GM12878 (cell line): Measurements from ENCODE around the gene GPR39. TPM values are rescaled to one million over a fixed set of nuclear protein-coding genes. Genes with fewer than 3 reads are reported as not detected.

Experiments
- ATAC-seq: fragments of 200-7000 bp; cut with Tn5 transposase; 3 replicates; pipeline ENCODE4 v1.9.1; 2020; ENCODE audit warnings: mild to moderate bottlenecking, moderate library complexity
- BruUV-seq: library from RNA; stranded (reverse); fragments of 400-500 nt; replicated peaks from 2 replicates; lab custom pipeline; 2021; lab: Mats Ljungman, UMichigan
- CTCF ChIA-PET: fragments of 300-600 bp; sonication (Branson Sonifier 250); formaldehyde crosslinking; extraction: SDS; loops from one replicate; lab custom pipeline; 2021; ENCODE audit warnings: inconsistent platforms; lab: Yijun Ruan, JAX
- POLR2A ChIA-PET: fragments of 350-600 bp; formaldehyde crosslinking; extraction: SDS; loops from one replicate; lab custom pipeline; 2021; ENCODE audit warnings: inconsistent platforms; lab: Charles Lee
- RAD21 ChIA-PET: fragments of 300-600 bp; sonication (Branson Sonifier 250); formaldehyde crosslinking; loops from one replicate; lab custom pipeline; 2023; ENCODE audit warnings: antibody characterized with exemption; ENCODE audit not compliant: unreplicated experiment; lab: Charles Lee
- SMC1A ChIA-PET: fragments of 300-600 bp; sonication (Branson Sonifier 250); formaldehyde crosslinking; loops from one replicate; lab custom pipeline; 2023; ENCODE audit not compliant: unreplicated experiment, uncharacterized antibody; lab: Charles Lee
- DNase-seq: peaks from one replicate; pipeline ENCODE4 v3.0.0-alpha.2; 2011; ENCODE audit warnings: low read depth, low spot score
- FAIRE-seq: peaks from 3 replicates; lab custom pipeline; 2011; peaks lifted over from hg19 to GRCh38; lab: Jason Lieb, UNC
- H2AFZ ChIP-seq: 2 replicates; pipeline ENCODE4 v1.6.0; 2011; ENCODE audit warnings: low read depth, low read length, control low read depth; ENCODE audit not compliant: control insufficient read depth
- H3K27ac ChIP-seq: 2 replicates; pipeline ENCODE4 v1.5.1; 2011; ENCODE audit warnings: control low read depth; ENCODE audit not compliant: control insufficient read depth, insufficient read depth
- H3K27me3 ChIP-seq, 2 experiments: replicated peaks in 1 of 2; 2 replicates each; pipeline versions ENCODE4 v1.6.0 to v1.6.1; 2011; ENCODE audit warnings: low read length in 1 of 2; ENCODE audit not compliant: control insufficient read depth in 2 of 2, insufficient read depth in 2 of 2
- H3K36me3 ChIP-seq, 2 experiments: 2 replicates each; pipeline ENCODE4 v1.5.1; 2011; ENCODE audit warnings: low read length in 1 of 2; ENCODE audit not compliant: control insufficient read depth in 2 of 2, insufficient read depth in 2 of 2
- H3K4me1 ChIP-seq: 2 replicates; pipeline ENCODE4 v1.6.1; 2011; ENCODE audit warnings: mild to moderate bottlenecking, low read length, moderate library complexity, mixed read lengths; ENCODE audit not compliant: control insufficient read depth, insufficient read depth
- H3K4me2 ChIP-seq: 2 replicates; pipeline ENCODE4 v1.6.0; 2011; ENCODE audit warnings: control low read depth; ENCODE audit not compliant: control insufficient read depth, insufficient read depth
- H3K4me3 ChIP-seq: fragments of 200-600 bp; sonication (generic); 2 replicates; pipeline ENCODE4 v1.5.1; 2016
- H3K79me2 ChIP-seq: 2 replicates; pipeline ENCODE4 v1.6.0; 2011; ENCODE audit warnings: low read length; ENCODE audit not compliant: control insufficient read depth, insufficient read depth
- H3K9ac ChIP-seq: 2 replicates; pipeline ENCODE4 v1.8.0; 2011; ENCODE audit warnings: low read length, control low read depth, mixed read lengths; ENCODE audit not compliant: control insufficient read depth, insufficient read depth
- H3K9me3 ChIP-seq: replicated peaks from 3 replicates; pipeline ENCODE4 v1.5.1; 2011; ENCODE audit warnings: mild to moderate bottlenecking, low read length; ENCODE audit not compliant: control insufficient read depth, insufficient read depth
- H4K20me1 ChIP-seq: 2 replicates; pipeline ENCODE4 v1.6.0; 2011; ENCODE audit not compliant: control insufficient read depth, insufficient read depth
- ASH2L ChIP-seq: fragments of 300-600, 200-600 bp; sonication (generic); IDR thresholded peaks from 2 replicates; pipeline ENCODE4 v1.6.1; 2017; ENCODE audit warnings: low read depth, mild to moderate bottlenecking, borderline replicate concordance
- BACH1 ChIP-seq: fragments of 450-650 bp; IDR thresholded peaks from 2 replicates; pipeline ENCODE4 v1.6.1; 2017; ENCODE audit warnings: mild to moderate bottlenecking, borderline replicate concordance
- EP300 ChIP-seq, 2 experiments: fragments of 150-350 bp in 1 of 2; IDR thresholded peaks; 2 replicates each; pipeline ENCODE4 v1.6.1; 2011 to 2012; ENCODE audit warnings: low read depth in 2 of 2, low read length in 2 of 2, borderline replicate concordance in 1 of 2, improper control_type of control experiment in 1 of 2, inconsistent platforms in 1 of 2; ENCODE audit not compliant: control insufficient read depth in 1 of 2
- GABPA ChIP-seq: IDR thresholded peaks from 2 replicates; pipeline ENCODE4 v1.6.1; 2014; ENCODE audit warnings: antibody characterized with exemption, low read depth, mild to moderate bottlenecking, inconsistent platforms
- RAD51 ChIP-seq: fragments of 450-650 bp; IDR thresholded peaks from 2 replicates; pipeline ENCODE4 v1.6.1; 2016; ENCODE audit warnings: moderate library complexity, mild to moderate bottlenecking, inconsistent platforms
- RELA ChIP-seq: fragments of 450-650 bp; IDR thresholded peaks from 2 replicates; pipeline ENCODE4 v1.8.0; 2014; ENCODE audit warnings: borderline replicate concordance; ENCODE audit not compliant: partially characterized antibody
- SMAD5 ChIP-seq: IDR thresholded peaks from 2 replicates; pipeline ENCODE4 v1.6.1; 2016; ENCODE audit warnings: antibody characterized with exemption, low read depth
- TBL1XR1 ChIP-seq: IDR thresholded peaks from 2 replicates; pipeline ENCODE4 v1.6.1; 2012; ENCODE audit warnings: low read depth, low read length, improper control_type of control experiment
- ZNF207 ChIP-seq: fragments of 450-650 bp; IDR thresholded peaks from 2 replicates; pipeline ENCODE4 v1.6.1; 2014; ENCODE audit warnings: antibody characterized with exemption, mild to moderate bottlenecking, borderline replicate concordance
- WGBS: methylation state at CpG from one replicate; pipeline ENCODE4 v1.1.6; 2016; ENCODE audit warnings: low lambda C conversion rate; ENCODE audit not compliant: insufficient replicate concordance, insufficient coverage; ENCODE audit errors: missing lambda C conversion rate; 5-methylcytosine and 5-hydroxymethylcytosine counted together
- in situ Hi-C: fragments of 300-500 bp; cut with MboI; formaldehyde crosslinking; loops from 9 replicates; pipeline ENCODE4 v1.14.3; 2018; ENCODE audit warnings: mixed read lengths
- intact Hi-C: fragments of 100-400 bp; cut with micrococcal nuclease; formaldehyde crosslinking; loops from one replicate; pipeline ENCODE4 v1.14.2; 2022; ENCODE audit not compliant: unreplicated experiment
- polyA plus RNA-seq, 11 experiments: library from polyadenylated mRNA; depleted of rRNA in 4 of 11; unstranded in 6 of 11; stranded (reverse) in 5 of 11; fragments of >200 nt; fragmentation: Nextera tagmentation in 4 of 11; fragmentation: Illumina TruSeq in 1 of 11; extraction: Ambion mirVana in 4 of 11; extraction: Trizol in 1 of 11; gene quantifications; 1 replicate in 1 of 11; 2 replicates in 10 of 11; pipeline versions ENCODE4 v1.2.1 to v1.2.3, GENCODE V29; 2011 to 2016; ENCODE audit warnings: inconsistent platforms in 2 of 11, missing spikeins in 2 of 11, low read depth in 1 of 11
- total RNA-seq, 4 experiments: library from RNA; depleted of rRNA in 3 of 4; stranded (reverse); fragments of >200 nt in 3 of 4; fragmentation: Illumina TruSeq in 1 of 4; extraction: Trizol in 1 of 4; gene quantifications; 2 replicates each; pipeline versions ENCODE4 v1.2.1 to v1.2.3, GENCODE V29; 2013 to 2021

The GPR39 gene
- total and polyA plus RNA-seq, 10 of the 15 experiments (the other 5 are each of a cell fraction or from before 2014, with no cell fraction given), result 0.05 to 0.23 TPM; not detected in 8

DNA sequence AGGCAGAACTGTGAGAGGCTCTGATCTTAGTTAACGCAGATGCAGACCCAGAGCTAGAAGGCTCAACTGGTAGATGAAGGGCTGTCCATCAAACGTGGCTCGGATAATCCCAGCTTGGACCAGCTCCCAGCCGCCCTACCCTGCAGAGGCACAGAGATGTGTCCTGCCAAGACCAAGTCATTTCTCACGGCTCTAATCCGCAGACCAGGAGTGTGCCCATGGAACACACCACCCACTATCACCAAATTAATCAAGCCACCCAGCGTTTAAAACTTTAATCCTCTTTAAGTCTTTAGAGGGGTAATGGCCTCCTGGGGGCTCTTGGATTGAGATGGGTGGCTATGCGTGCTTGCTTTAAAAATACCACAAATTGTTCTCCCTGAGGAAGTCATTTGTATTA lies 235.9 kb downstream of the GPR39 start:
- no peaks in the 10 kb centered on the region for H4K20me1 ChIP-seq
- ChIA-PET RAD21 (interaction anchor here (3.5 kb wide), 1 partner anchor 519 kb away, joined by 12 read pairs; no protein-coding TSS in a partner anchor), SMC1A (interaction anchor here (1.1 to 2.8 kb wide), 2 partner anchors 10 to 518 kb away, joined by 3 to 13 read pairs; no protein-coding TSS in a partner anchor), POLR2A (no interaction called here), CTCF (interaction anchor here (0.6 to 1.8 kb wide), 2 partner anchors 70 to 1128 kb away, joined by 3 to 7 read pairs; no protein-coding TSS in a partner anchor)
- in situ Hi-C loops (no loop called here), intact Hi-C loops (no loop called here)
- H3K9ac ChIP-seq, result no peak overlapping the region
- H3K36me3 ChIP-seq, result no peaks in the 10 kb centered on the region
- no peaks in the 10 kb centered on the region for H3K79me2 ChIP-seq
- no peaks in the 10 kb centered on the region for H3K9me3 ChIP-seq
- no peak overlapping the region for H3K4me2 ChIP-seq
- H3K4me1 ChIP-seq, result no peaks in the 10 kb centered on the region
- ATAC-seq (no peak), FAIRE-seq (no peak), DNase-seq (no peak)
- no peak overlapping the region for H3K4me3 ChIP-seq
- BruUV-seq, result no TSS peak
- TF ChIP-seq TBL1XR1 (no peak), GABPA (no peak), EP300 (IDR thresholded peaks at IDR 0.05; ENCODE audit: borderline replicate concordance in 1 of 2, control insufficient read depth in 1 of 2, low read depth in 2 of 2, low read length in 2 of 2) (no peak), ASH2L (no peak), RAD51 (no peak), SMAD5 (no peak), RELA (no peak), ZNF207 (no peak), BACH1 (no peak)
- H3K27ac ChIP-seq, result no peak overlapping the region
- 22% methylated on average over 8 of the region's 8 CpGs for WGBS
- no peak overlapping the region for H2AFZ ChIP-seq
- H3K27me3 ChIP-seq, result no peaks in the 10 kb centered on the region; a peak in 1 of 4 replicates
